Hematopoietic multipotent progenitor cell treated with erythropoietin and hydrocortisone succinate and interleukin-3 and kit ligand, for 4 days (in vitro differentiated cells): ENCODE results near the gene WRNIP1.

Experiments used
- DNase-seq: peaks from one replicate; pipeline ENCODE4 v3.0.0-alpha.2; 2015

The WRNIP1 gene

GRCh38 chr6:2810092-2810671, 45.0 kb downstream of the WRNIP1 start:
- peak; percentile 69 for DNase-seq

GRCh38 chr6:2812695-2813094, 47.5 kb downstream of the WRNIP1 start:
- no peak for DNase-seq

- no peak for DNase-seq
Observed at GRCh38 chr6:2816158-2816557, 51.0 kb downstream of the WRNIP1 start.

GRCh38 chr6:2817903-2818443, 52.8 kb downstream of the WRNIP1 start:
- DNase-seq = no peak

GRCh38 chr6:2818593-2818992, 53.4 kb downstream of the WRNIP1 start:
- DNase-seq = peak; percentile 52

- no peak for DNase-seq
Observed at GRCh38 chr6:2819115-2819514, 53.9 kb downstream of the WRNIP1 start.

- peak; percentile 51 for DNase-seq
Observed at GRCh38 chr6:2819978-2820377, 54.8 kb downstream of the WRNIP1 start.

- DNase-seq = peak; percentile 81
Observed at GRCh38 chr6:2820415-2820814, 55.2 kb downstream of the WRNIP1 start.

GRCh38 chr6:2821554-2821953, 56.4 kb downstream of the WRNIP1 start:
- no peak for DNase-seq

- no peak for DNase-seq
Observed at GRCh38 chr6:2823104-2823850, 58.1 kb downstream of the WRNIP1 start.

GRCh38 chr6:2826131-2826530, 60.9 kb downstream of the WRNIP1 start:
- DNase-seq = no peak

GRCh38 chr6:2827142-2827541, 61.9 kb downstream of the WRNIP1 start:
- no peak for DNase-seq

GRCh38 chr6:2828629-2829028, 63.4 kb downstream of the WRNIP1 start:
- DNase-seq = no peak

- no peak for DNase-seq
Observed at GRCh38 chr6:2829253-2829652, 64.1 kb downstream of the WRNIP1 start.

- no peak for DNase-seq
Observed at GRCh38 chr6:2830183-2830582, 65.0 kb downstream of the WRNIP1 start.

- DNase-seq = peak; percentile 40
Observed at GRCh38 chr6:2831392-2831791, 66.2 kb downstream of the WRNIP1 start.

- DNase-seq = no peak
Observed at GRCh38 chr6:2834262-2834661, 69.1 kb downstream of the WRNIP1 start.
